ENCODE measurements around the gene POU3F1. TPM values are rescaled to one million over a fixed set of nuclear protein-coding genes. Genes with fewer than 3 reads are reported as not detected.

Gene POU3F1
- total RNA-seq, 4 donors from 2014 or later: 8.8 to 28.5 (median 13.5) TPM

- Histone ChIP-seq H3K27me3 (no peaks in the 10 kb centered on the region), H3K4me1 (peaks cover 39% of the 10 kb centered on the region), H3K36me3 (no peaks in the 10 kb centered on the region), H3K9me3 (no peaks in the 10 kb centered on the region), H3K27ac (no peak overlapping the region), H3K4me3 (no peak overlapping the region)
- TF ChIP-seq CTCF (IDR thresholded peaks at IDR 0.05) (no peak), POLR2AphosphoS5 (IDR thresholded peaks at IDR 0.05) (no peak), EP300 (IDR thresholded peaks at IDR 0.05) (no peak), POLR2A (IDR thresholded peaks at IDR 0.05) (no peak)
- no peak for DNase-seq (ENCODE audit: low spot score in 2 of 2)
- 80% methylated on average over 5 of the region's 6 CpGs for WGBS
Measured at GRCh38 chr1:38062361-38063288, 16.0 kb upstream of the POU3F1 start.

- 37% methylated on average over 7 of the region's 7 CpGs for WGBS
- H3K9me3 ChIP-seq: no peaks in the 10 kb centered on the region
- no peak for TF ChIP-seq POLR2AphosphoS5 (IDR thresholded peaks at IDR 0.05)
- no peak for TF ChIP-seq POLR2A (IDR thresholded peaks at IDR 0.05)
- TF ChIP-seq CTCF (IDR thresholded peaks at IDR 0.05): no peak
- TF ChIP-seq EP300 (IDR thresholded peaks at IDR 0.05): no peak
- H3K27me3 ChIP-seq: no peaks in the 10 kb centered on the region
- H3K4me3 ChIP-seq: no peak overlapping the region
- H3K4me1 ChIP-seq: peaks cover 34% of the 10 kb centered on the region
- DNase-seq (ENCODE audit: low spot score in 2 of 2): no peak
- no peaks in the 10 kb centered on the region for H3K36me3 ChIP-seq
- H3K27ac ChIP-seq: no peak overlapping the region
Measured at GRCh38 chr1:38061883-38062328, 15.3 kb upstream of the POU3F1 start.

- no peak for DNase-seq (ENCODE audit: low spot score in 2 of 2)
- Histone ChIP-seq H3K9me3 (no peaks in the 10 kb centered on the region), H3K4me1 (peaks cover 34% of the 10 kb centered on the region), H3K27ac (no peak overlapping the region), H3K4me3 (no peak overlapping the region), H3K27me3 (no peaks in the 10 kb centered on the region), H3K36me3 (no peaks in the 10 kb centered on the region)
- 100% methylated on average over 1 of the region's 1 CpG for WGBS
- no peak for TF ChIP-seq CTCF (IDR thresholded peaks at IDR 0.05)
- no peak for TF ChIP-seq POLR2AphosphoS5 (IDR thresholded peaks at IDR 0.05)
- no peak for TF ChIP-seq EP300 (IDR thresholded peaks at IDR 0.05)
- TF ChIP-seq POLR2A (IDR thresholded peaks at IDR 0.05): no peak
Measured at GRCh38 chr1:38061290-38061689, 14.7 kb upstream of the POU3F1 start.

GRCh38 chr1:38060498-38060897 lies 13.9 kb upstream of the POU3F1 start:
- Histone ChIP-seq H3K27ac (no peak overlapping the region), H3K9me3 (no peaks in the 10 kb centered on the region), H3K4me3 (no peak overlapping the region), H3K4me1 (peaks cover 34% of the 10 kb centered on the region), H3K36me3 (no peaks in the 10 kb centered on the region), H3K27me3 (no peaks in the 10 kb centered on the region)
- DNase-seq (ENCODE audit: low spot score in 2 of 2): no peak
- no peak for TF ChIP-seq POLR2A (IDR thresholded peaks at IDR 0.05)
- TF ChIP-seq CTCF (IDR thresholded peaks at IDR 0.05): no peak
- no peak for TF ChIP-seq EP300 (IDR thresholded peaks at IDR 0.05)
- TF ChIP-seq POLR2AphosphoS5 (IDR thresholded peaks at IDR 0.05): no peak
- WGBS: 100% methylated on average over 2 of the region's 2 CpGs

GRCh38 chr1:38059635-38060250 lies 13.2 kb upstream of the POU3F1 start:
- DNase-seq (ENCODE audit: low spot score in 2 of 2): no peak
- Histone ChIP-seq H3K4me3 (no peak overlapping the region), H3K27ac (no peak overlapping the region), H3K4me1 (peaks cover 29% of the 10 kb centered on the region), H3K27me3 (no peaks in the 10 kb centered on the region), H3K36me3 (no peaks in the 10 kb centered on the region), H3K9me3 (no peaks in the 10 kb centered on the region)
- 32% methylated on average over 6 of the region's 6 CpGs for WGBS
- no peak for TF ChIP-seq EP300 (IDR thresholded peaks at IDR 0.05)
- no peak for TF ChIP-seq CTCF (IDR thresholded peaks at IDR 0.05)
- no peak for TF ChIP-seq POLR2AphosphoS5 (IDR thresholded peaks at IDR 0.05)
- no peak for TF ChIP-seq POLR2A (IDR thresholded peaks at IDR 0.05)

All from suprapubic skin (tissue), 4 donors.